GM21390 (cell line): ENCODE results near the gene CLMN.
"Not testable (repeated sequence)": the region's sequence is repeated elsewhere in the genome, so short reads cannot be mapped to it uniquely, and the experiment has no call there.

ENCODE experiments used
- ATAC-seq: cut with Tn5 transposase; IDR thresholded peaks from one replicate; pipeline ENCODE4 v1.9.1; 2021; ENCODE audit not compliant: unreplicated experiment

CLMN gene

DNA sequence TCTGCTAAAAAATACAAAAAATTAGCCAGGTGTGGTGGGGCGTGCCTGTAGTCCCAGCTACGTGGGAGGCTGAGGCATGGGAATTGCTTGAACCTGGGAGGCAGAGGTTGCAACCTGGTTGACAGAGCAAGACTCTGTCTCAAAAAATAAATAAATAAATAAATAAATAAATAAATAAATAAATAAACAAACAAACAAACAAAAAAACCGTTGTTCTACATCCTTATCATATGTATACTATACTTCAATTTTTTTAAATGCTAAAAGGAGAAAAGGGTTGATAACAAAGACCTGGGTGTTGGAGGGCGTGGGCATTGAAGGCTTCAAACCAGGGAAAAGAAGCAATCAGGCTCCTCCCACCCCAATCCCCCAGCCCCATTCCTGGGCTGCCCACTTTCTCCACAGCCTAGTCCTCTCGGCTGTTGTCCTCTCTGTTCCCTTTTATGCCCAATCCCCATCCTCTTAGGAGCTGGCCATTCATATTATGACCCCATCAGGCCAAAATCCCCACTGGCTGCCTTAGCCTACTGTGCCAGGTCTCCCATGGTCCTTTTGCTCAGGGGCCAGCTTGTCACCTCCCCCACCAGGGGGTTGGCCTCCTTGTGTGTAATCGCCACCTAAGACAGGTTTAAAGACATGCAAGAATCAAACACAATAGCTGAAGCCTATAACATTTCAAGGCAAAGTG is 30.2 kb downstream of the CLMN start:
- ATAC-seq: no peak

DNA sequence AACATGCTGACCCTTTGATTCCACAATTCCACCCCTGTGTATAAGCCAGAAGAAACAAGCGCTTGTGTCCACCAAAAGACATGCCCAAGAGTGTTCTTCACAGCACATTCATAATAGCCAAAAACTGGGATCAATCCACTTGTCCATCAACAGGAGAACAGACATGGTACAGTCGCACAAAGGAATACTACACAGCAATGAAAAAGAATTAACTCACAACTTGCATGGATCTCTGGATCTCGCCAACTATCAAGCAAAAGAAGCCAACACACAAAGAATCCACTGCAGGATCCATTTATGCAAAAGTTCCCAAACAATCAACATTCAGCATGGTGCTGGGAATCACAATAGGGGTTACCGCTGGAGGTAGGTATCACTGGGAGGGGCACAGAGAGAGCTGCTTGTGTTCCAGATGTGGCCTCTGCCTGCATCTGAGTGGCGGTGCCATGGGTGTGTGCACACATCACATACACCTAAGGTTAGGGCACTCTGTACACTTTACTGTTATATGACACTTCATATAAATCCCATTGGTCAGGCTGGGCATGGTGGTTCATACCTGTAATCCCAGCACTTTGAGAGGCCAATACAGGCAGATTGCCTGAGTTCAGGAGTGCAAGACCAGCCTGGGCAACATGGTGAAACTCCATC is 30.9 kb downstream of the CLMN start:
- no peak for ATAC-seq

DNA sequence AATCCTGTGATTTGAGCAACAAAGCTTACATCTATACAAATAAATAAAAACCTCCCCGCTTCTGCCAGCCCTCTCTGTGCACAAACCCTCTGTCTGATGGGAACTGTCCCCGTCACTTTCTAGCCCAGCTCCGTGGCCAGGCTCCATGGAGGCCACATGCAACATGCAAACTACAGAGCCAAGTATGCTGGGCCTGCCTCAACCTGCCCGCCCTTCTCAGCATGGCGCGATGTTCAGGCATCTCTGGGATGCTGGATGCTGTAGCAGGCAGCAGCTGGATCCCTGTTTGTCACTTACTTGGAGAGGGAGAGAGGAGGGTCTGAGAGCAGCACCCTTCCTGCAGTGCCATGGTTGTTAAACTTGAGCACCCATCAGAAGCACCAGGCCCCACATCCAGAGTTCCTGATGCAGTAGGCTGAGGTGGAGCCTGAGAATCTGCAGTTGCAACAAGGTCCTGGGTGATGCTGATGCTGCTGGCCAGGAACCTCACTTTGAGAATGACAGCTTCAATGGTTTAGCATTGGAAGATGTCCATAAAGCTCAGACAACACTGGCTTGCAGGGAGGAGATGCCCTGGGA is 32.4 kb downstream of the CLMN start:
- ATAC-seq: no peak

DNA sequence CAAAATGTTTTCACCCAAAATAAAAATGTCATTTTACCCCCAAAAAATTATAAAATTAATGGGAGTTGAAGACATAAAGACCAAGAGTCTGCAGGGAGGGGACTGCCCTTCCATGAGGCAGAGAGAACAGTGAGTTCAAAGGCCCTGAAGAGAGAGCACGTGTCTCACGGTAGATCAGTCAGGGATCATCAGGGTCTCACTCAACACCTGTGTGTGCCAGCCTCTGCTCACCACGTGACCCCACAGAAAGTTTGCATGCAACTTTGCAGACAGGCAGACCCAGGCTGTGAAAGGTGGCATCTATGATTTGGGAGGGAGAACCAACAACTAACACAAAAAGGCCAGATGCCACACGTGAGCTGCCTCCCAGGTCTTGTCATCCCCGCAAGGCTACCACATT is 33.1 kb downstream of the CLMN start:
- no peak for ATAC-seq

DNA sequence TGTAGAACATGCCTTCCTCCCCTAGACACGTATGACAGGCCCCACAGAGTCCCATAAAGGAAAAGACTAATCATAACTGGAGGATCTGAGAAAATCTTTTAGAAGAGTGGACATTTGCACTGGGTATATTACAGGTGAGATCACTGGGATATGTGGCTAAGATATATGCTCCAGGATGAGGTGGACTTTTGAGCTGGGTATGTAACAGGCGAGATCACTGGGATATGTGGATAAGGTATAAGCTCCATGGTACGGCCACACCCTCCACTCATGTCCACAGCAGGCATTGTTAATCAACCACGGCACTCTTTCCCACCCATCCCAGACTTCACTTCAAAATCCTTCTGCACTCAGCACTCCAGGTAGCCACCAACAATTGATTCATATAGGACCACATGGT is 34.1 kb downstream of the CLMN start:
- ATAC-seq: no peak

DNA sequence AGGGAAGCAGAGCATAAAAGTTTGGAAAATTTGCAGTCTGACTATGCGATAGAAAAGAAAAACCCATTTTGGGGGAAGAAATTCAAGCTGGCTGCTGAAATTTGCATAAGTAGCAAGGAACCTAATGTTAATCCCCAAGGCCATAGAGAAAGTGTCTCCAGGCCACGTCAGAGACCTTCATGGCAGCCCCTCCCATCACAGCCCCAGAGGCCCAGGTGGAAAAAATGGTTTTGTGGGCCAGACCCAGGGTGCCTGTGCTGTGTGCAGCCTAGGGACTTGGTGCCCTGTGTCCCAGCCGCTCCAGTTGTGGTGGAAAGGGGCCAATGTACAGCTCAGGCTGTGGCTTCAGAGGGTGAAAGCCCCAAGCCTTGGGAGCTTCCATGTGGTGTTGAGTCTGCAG is 35.9 kb downstream of the CLMN start:
- not testable (repeated sequence) for ATAC-seq

DNA sequence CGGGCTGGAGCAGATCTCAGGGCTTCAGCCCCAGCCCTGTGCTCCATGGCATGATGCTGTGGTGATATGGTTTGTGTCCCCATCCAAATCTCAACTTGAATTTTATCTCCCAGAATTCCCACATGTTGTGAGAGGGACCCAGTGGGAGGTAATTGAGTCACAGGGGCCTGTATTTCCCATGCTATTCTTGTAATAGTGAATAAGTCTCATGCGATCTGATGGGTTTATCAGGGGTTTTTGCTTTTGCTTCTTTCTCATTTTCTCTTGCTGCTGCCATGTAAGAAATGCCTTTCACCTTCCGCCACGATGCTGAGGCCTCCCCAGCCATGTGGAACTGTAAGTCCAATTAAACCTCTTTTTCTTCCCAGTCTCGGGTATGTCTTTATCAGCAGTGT is 36.7 kb downstream of the CLMN start:
- ATAC-seq: not testable (repeated sequence)

DNA sequence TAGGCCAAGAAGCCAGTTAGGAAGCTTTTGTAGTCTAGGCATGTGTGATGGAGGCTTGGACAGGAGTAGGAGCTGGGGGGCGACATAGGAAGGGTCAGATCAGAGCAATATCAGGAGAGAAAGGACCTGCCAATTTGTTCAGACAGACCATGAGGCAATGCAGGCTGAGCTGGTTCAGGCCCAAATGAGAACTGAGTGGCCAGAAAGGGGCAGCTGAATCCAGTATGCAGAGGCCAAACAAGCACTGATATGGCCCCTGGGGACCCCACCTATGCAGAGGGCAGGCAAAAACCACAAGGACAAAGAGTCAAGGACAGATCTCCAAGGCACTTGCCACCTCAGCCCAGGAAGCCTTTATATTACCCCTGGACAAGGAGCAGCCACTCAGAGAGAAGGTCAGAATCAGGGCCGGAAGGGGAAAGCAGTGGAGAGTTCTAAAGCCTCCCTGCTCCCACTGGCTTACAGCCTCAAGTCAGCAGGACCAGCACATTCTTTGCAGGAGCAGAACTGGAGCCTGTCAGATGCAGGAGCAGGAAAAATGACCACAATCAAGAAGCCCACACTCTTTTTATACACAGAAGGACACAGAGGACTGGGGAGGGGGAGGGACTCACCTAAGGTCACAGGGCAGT is 37.2 kb downstream of the CLMN start:
- no peak for ATAC-seq

DNA sequence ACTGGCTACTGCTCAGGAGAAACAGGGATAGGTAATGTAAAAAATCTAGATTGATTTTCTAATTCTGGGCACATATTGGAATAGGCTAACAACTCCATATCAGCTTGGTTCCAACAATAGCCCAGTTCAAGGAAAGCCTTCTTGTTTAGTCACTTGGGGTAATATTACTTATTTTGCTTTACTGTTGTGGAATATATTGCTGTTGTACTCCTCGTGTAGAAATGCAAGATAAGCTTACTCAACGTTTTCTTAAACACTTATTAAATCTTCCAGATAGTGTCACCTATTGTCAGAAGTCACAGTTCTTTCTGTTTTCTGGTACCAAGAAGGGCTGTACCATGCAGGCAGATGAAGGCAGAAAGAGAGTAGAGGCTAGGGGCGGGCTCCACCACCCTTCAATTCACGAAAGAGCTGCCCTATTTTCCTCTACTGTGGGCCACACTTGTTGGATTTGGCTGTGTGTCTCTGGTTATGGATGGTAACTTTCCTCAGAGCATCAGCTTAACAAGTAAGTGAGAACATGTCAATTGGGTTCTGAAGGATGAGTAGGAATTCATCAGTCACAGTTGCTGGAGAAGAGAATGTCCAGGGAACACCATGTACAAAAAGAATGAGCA is 38.0 kb downstream of the CLMN start:
- no peak for ATAC-seq

DNA sequence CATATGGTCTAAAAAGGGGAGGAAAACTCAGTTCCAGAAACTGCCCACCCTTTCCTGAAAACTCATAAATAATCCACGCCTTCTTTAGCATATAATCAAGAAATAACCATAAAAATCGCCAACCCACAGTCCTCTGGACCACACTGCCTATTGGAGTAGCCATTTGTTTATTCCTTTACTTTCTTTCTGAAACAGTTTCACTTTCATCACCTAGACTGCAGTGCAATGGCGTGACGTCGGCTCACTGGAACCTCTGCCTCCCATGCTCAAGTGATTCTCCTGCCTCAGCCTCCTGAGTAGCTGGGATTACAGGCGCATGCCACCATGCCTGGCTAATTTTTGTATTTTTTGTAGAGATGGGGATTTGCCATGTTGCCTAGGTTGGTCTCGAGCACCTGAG is 44.2 kb downstream of the CLMN start:
- ATAC-seq: no peak

DNA sequence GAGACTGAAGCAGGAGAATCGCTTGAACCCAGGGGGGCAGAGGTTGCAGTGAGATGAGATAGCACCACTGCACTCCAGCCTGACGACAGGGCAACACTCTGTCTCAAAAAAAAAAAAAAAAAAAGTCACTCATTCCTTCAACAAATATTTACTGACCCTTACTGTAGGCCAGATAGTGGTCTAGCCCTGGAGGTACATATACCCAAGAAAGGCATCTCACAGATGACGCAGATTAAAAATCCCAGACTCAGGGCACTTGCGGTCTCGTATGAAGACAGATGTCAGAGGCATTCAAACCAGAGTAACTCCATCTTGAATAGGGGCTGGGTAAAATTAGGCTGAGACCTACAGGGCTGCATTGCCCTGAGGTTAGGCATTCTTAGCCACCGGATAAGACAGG is 44.8 kb downstream of the CLMN start:
- no peak for ATAC-seq

DNA sequence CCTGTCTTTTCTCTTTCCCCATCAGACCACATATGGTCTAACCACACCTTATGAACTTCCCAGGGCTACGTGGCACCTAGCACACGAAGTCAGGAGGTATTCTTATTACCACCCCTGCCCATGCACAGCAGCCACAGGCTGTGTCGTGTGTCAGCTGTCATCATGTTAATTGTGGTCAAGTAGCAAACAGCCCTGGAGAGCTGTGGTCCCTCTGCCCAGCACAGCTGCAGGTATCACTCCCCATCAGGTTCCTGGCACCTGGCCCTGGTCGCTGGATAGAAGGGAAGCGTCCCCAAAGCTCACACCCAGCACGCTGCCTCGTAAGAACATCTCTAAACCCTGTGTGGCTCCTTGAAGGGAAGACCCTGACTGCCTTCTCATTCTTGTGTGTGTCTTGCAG is 45.4 kb downstream of the CLMN start:
- ATAC-seq: no peak

DNA sequence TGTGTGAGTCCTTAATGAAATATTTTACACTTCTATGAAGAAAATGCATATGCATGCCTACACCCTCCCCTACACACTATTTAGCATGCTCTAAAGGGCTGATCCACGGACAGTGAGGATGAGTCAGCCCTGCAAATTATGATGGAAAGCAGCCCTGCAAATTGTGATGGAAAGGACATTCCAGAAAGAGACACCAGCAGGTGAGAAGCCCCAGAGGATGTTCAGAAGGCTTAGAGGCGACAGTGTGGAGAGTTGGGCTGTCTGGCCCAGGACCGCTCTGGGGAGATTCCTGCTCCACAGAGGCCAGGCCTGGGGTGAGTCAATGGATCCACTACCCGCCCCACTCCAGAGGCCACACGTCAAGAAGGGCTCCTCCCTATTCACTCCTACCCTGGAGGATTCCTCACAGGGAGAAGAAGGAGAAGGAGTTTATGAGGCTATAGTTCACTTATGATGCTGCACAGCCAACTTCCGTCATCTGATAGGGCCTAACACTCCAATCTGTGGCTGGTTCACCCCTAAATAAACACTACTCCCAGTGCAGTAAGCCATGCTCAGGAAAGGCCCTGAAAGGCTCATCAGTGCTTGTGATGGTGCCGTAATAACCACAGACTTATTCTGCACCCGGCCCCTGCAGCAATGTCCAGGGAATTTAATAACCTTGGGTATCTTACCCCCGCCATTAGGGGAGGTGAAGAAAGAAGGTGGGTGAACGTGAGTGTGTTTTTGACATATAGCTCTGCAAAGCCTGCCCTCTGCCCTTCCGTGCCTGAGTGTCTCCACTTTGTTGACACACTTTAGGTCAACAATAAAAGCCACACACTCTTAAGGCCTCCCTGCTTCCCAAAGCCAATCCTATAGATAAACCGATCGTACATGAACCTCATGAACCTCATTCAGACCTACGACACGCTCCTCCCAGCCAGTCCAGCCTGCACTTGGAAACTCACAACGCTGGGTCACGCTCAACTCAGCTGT is 46.4 kb downstream of the CLMN start:
- no peak for ATAC-seq

DNA sequence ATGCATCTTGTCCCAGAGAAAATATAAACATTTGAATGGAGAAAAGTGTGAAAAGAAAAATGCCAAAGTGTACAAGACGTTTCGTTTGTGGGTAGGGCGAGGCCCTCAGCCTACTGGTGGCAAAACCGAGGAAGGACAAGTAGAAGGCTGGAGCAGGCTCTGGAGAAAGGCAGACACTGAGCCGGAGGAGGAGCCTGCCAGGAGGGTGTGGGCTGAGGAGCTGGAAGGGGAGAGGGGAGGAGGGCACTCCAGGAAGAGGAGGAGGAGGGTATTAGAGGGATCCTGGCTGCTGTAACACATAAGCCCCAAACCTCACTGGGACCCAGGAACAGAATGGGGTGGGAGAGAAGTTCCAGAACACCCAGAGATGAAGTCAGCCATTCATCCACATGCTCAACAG is 47.7 kb downstream of the CLMN start:
- ATAC-seq: no peak

DNA sequence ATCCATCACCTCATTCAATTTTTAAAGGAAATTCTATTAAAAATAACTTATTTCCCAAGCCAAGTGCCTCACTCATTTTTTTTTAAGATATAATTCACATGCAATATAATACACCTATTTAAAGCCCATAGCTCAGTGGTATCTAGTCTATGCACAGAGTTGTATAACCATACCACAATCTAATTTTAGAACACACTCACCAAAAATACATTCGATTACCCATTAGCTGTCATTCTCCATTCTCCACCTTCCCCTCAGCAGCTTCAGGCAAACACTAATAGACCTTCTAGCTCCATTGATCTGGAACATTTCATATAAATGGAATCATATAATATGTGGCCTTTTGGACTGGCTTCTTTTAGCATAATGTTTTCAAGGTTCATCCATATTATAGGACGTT is 49.5 kb downstream of the CLMN start:
- ATAC-seq: no peak

DNA sequence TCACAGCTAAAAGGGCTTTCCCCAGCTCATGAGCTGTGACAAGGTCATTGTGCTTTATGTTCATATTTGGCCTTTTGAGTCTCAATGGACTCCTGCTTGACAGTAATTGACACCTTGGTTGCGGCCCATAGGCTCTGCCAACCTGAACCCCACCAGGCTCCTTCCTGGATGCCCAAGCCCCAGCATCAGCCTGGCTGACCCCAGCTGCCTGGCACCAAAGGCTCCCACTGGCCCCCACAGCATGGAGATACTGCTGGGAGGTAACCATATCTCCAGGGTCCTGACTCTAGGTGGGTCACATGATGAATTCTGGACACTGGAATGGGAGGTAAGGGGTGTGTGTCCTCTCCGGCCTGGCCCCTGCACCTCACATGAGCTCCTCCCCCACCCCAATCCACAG is 50.2 kb downstream of the CLMN start:
- ATAC-seq: no peak

DNA sequence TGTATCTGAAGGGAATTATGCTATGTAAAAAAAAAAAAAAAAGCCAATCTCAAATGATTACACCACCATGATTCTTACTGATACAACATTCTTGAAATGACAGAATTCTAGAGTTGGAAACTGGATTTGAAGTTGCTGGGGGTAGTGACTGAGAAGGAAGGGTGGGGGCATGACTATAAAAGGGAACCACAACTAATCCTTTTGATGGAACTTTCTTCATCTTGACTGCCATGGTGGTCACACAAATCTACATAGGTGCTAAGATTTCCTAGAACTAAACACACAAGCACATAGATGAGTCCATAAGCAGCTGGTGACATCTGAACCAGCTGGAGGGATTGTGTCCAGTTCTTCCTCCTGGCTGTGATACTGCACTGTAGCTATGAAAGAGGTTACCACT is 51.4 kb downstream of the CLMN start:
- no peak for ATAC-seq

DNA sequence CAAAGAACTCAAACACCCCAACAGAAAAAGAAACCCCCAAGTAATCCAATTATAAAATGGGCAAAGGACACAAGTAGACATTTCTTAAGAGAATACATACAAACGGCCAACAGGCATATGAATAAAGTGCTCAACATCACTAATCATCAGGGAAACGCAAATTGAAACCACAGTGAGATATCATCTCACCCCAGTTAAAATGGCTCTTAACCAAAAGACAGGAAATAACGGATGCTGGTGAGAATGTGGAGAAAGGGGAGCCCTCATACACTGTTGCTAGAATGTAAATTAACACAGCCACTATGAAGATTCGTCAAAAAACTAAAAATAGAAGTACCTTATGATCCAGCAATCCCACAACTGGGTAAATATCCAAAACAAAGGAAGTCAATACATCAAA is 52.4 kb downstream of the CLMN start:
- ATAC-seq: no peak

DNA sequence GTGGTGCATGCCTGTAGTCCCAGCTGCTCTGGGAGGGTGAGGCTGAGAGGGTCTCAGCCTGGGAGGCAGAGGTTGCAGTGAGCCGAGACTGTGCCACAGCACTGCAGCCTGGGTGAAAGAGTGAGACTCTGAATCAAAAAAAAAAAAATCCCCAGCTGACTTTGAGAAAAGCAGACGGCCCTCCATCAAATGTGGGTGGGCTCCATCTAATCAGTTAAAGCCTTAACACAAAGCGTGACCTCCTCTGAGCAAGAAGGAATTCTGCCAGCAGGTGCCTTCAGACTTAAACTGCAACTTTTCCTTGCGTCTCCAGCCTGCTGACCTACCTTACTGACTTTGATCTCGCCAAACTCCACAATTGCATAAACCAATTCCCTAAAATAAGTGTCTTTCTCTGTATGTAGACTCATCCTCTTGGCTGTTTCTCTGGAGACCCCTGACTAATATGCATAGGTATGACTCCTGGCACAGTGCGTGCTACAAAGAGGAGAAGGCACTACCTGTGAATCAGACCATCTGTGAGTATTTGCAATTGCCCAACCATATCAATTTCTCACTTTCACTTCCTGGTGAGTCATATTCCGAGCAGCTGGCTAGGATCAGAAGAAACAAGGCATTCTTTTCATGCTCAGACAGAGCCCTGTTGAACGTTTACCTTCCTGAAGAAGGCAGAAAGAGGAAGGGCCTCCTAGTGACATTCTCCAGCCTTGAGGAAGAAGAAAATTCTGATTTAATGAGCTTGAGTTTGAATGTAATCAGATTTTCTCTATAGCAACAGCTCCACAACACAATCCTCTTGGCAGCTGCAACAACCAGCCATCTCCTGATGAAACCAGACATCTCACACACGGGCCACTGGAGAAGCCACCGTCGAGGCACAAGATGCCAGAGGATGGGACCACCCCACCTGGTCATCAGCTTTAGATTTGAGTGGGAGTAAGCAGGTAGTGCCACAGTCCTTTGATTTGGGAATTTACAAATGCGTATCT is 54.3 kb downstream of the CLMN start:
- ATAC-seq: peak; percentile 95
